Neural cell (in vitro differentiated cells): ENCODE measurements around the gene MSMB. TPM values are rescaled to one million over a fixed set of nuclear protein-coding genes. Genes with fewer than 3 reads are reported as not detected.

Experiments used
- H2AFZ ChIP-seq: fragments of 200-600, 300-800 bp; sonication (generic), shearing (Covaris generic); 2 replicates; pipeline ENCODE4 v1.6.0; 2014; ENCODE audit warnings: low read depth, mild to moderate bottlenecking, antibody characterized with exemption, low read length, moderate library complexity
- H3F3A ChIP-seq: fragments of 200-600 bp; shearing (Covaris generic); 2 replicates; pipeline ENCODE4 v1.6.1; 2016; ENCODE audit warnings: mild to moderate bottlenecking, moderate library complexity, mixed read lengths, antibody characterized with exemption, low read length; ENCODE audit not compliant: insufficient read depth, poor library complexity, severe bottlenecking
- H3K27ac ChIP-seq: fragments of 200-600, 300-800 bp; sonication (generic), shearing (Covaris generic); 2 replicates; pipeline ENCODE4 v1.5.1; 2014; ENCODE audit warnings: mild to moderate bottlenecking, low read length, moderate library complexity
- H3K27me3 ChIP-seq: fragments of 300-800, 200-600 bp; sonication (generic), shearing (Covaris generic); 2 replicates; pipeline ENCODE4 v1.6.0; 2014; ENCODE audit warnings: mild to moderate bottlenecking, low read depth, low read length, moderate library complexity; ENCODE audit not compliant: insufficient read depth
- H3K36me3 ChIP-seq: fragments of 300-800, 200-600 bp; sonication (generic), shearing (Covaris generic); 2 replicates; pipeline ENCODE4 v1.5.1; 2014; ENCODE audit warnings: mild to moderate bottlenecking, antibody characterized with exemption, low read length, moderate library complexity; ENCODE audit not compliant: insufficient read depth
- H3K4me2 ChIP-seq: fragments of 300-800, 200-600 bp; sonication (generic), shearing (Covaris generic); 2 replicates; pipeline ENCODE4 v1.6.0; 2014; ENCODE audit warnings: mild to moderate bottlenecking, low read length
- H3K4me3 ChIP-seq: fragments of 300-800, 200-600 bp; sonication (generic), shearing (Covaris generic); 2 replicates; pipeline ENCODE4 v1.5.1; 2014; ENCODE audit warnings: mild to moderate bottlenecking, low read length, moderate library complexity
- H3K79me2 ChIP-seq: fragments of 200-600 bp; shearing (Covaris generic); replicated peaks from 2 replicates; pipeline ENCODE4 v1.6.0; 2014; ENCODE audit warnings: mild to moderate bottlenecking, low read length, moderate library complexity; ENCODE audit not compliant: insufficient read depth
- H3K9ac ChIP-seq: fragments of 300-800, 200-600 bp; sonication (generic), shearing (Covaris generic); 2 replicates; pipeline ENCODE4 v1.6.1; 2016; ENCODE audit warnings: mild to moderate bottlenecking, low read length, mixed read lengths
- H3K9me2 ChIP-seq: fragments of 200-600 bp; shearing (Covaris generic); 2 replicates; pipeline ENCODE4 v1.6.1; 2016; ENCODE audit warnings: mild to moderate bottlenecking, low read length, mixed read lengths; ENCODE audit not compliant: insufficient read depth
- H3K9me3 ChIP-seq: fragments of 200-600, 300-800 bp; sonication (generic), shearing (Covaris generic); 2 replicates; pipeline ENCODE4 v1.6.1; 2016; ENCODE audit warnings: mild to moderate bottlenecking, mixed run types, low read length, moderate library complexity, mixed read lengths
- H4K20me1 ChIP-seq: fragments of 200-600 bp; shearing (Covaris generic); 2 replicates; pipeline ENCODE4 v1.6.1; 2016; ENCODE audit warnings: mild to moderate bottlenecking, mixed run types; ENCODE audit not compliant: insufficient read depth
- CTCF ChIP-seq: fragments of 450-650 bp; IDR thresholded peaks from 2 replicates; pipeline ENCODE4 v1.5.1; 2014; ENCODE audit warnings: antibody characterized with exemption, mild to moderate bottlenecking, moderate library complexity; ENCODE audit not compliant: poor library complexity, severe bottlenecking
- EZH2 ChIP-seq: fragments of 200-600, 300-800 bp; shearing (Covaris generic), sonication (generic); IDR thresholded peaks from 2 replicates; pipeline ENCODE4 v1.6.1; 2014; ENCODE audit warnings: antibody characterized with exemption, low read length, borderline replicate concordance, mild to moderate bottlenecking; ENCODE audit not compliant: insufficient read depth, poor library complexity, severe bottlenecking
- MXI1 ChIP-seq: fragments of 450-650 bp; conservative IDR thresholded peaks from 2 replicates; pipeline ENCODE4 v1.6.1; 2014; ENCODE audit warnings: antibody characterized with exemption, mild to moderate bottlenecking; ENCODE audit not compliant: poor library complexity, severe bottlenecking
- POLR2AphosphoS5 ChIP-seq: IDR thresholded peaks from 2 replicates; pipeline ENCODE4 v1.6.1; 2012
- RAD21 ChIP-seq: fragments of 450-650 bp; conservative IDR thresholded peaks from 2 replicates; pipeline ENCODE4 v1.6.1; 2014; ENCODE audit warnings: antibody characterized with exemption, mild to moderate bottlenecking, moderate library complexity
- REST ChIP-seq: IDR thresholded peaks from 2 replicates; pipeline ENCODE4 v1.6.1; 2012; ENCODE audit warnings: borderline replicate concordance
- SMC3 ChIP-seq: fragments of 450-650 bp; conservative IDR thresholded peaks from 2 replicates; pipeline ENCODE4 v1.6.1; 2014; ENCODE audit warnings: antibody characterized with exemption, mild to moderate bottlenecking, moderate library complexity; ENCODE audit not compliant: poor library complexity
- TAF1 ChIP-seq: IDR thresholded peaks from 2 replicates; pipeline ENCODE4 v1.6.1; 2012; ENCODE audit warnings: low read depth
- polyA plus RNA-seq: library from polyadenylated mRNA; depleted of rRNA; stranded (reverse); fragments of >200 nt; gene quantifications from 2 replicates; pipeline ENCODE4 v1.2.3, GENCODE V29; 2014

MSMB gene
- polyA plus RNA-seq, 1 donor from 2014 or later = not detected

- H2AFZ ChIP-seq = no peak overlapping the region
Measured at GRCh38 chr10:46048152-46048551, 2.1 kb upstream of the MSMB start.

GRCh38 chr10:46042527-46042926, 3.5 kb downstream of the MSMB start:
- H3K36me3 ChIP-seq = no peaks in the 10 kb centered on the region
- H3K9me2 ChIP-seq = no peaks in the 10 kb centered on the region
- H3K79me2 ChIP-seq = no peaks in the 10 kb centered on the region
- no peak overlapping the region for H3K4me3 ChIP-seq
- H3K9ac ChIP-seq = no peak overlapping the region
- H3K27ac ChIP-seq = no peak overlapping the region
- H3F3A ChIP-seq = no peaks in the 10 kb centered on the region
- H3K9me3 ChIP-seq = no peaks in the 10 kb centered on the region
- H2AFZ ChIP-seq = no peak overlapping the region
- H3K4me2 ChIP-seq = no peak overlapping the region
- H4K20me1 ChIP-seq = no peaks in the 10 kb centered on the region
- H3K27me3 ChIP-seq = no peaks in the 10 kb centered on the region
- TF ChIP-seq SMC3 (no peak), POLR2AphosphoS5 (no peak), EZH2 (no peak), RAD21 (no peak), MXI1 (no peak), CTCF (no peak), TAF1 (no peak), REST (no peak)

More at GRCh38 chr10:46048152-46048551, 2.1 kb upstream of the MSMB start:
- Histone ChIP-seq H3K9me3 (no peaks in the 10 kb centered on the region), H3K36me3 (no peaks in the 10 kb centered on the region), H4K20me1 (no peaks in the 10 kb centered on the region), H3K9me2 (no peaks in the 10 kb centered on the region), H3K4me2 (no peak overlapping the region), H3K9ac (no peak overlapping the region), H3K4me3 (no peak overlapping the region), H3F3A (no peaks in the 10 kb centered on the region), H3K79me2 (no peaks in the 10 kb centered on the region), H3K27me3 (no peaks in the 10 kb centered on the region), H3K27ac (no peak overlapping the region)
- no peak for TF ChIP-seq CTCF
- TF ChIP-seq SMC3 = no peak
- no peak for TF ChIP-seq REST
- TF ChIP-seq EZH2 = no peak
- TF ChIP-seq RAD21 = no peak
- no peak for TF ChIP-seq MXI1
